SKM-1 (cell line): ENCODE results near the gene CALCOCO1.

ENCODE experiments used
- DNase-seq: peaks from one replicate; lab custom pipeline; 2025; ENCODE audit not compliant: unreplicated experiment; lab: John Stamatoyannopoulos, UW

The CALCOCO1 gene

GRCh38 chr12:53752621-53753020 is 25.4 kb upstream of the CALCOCO1 start:
- DNase-seq = no peak

GRCh38 chr12:53752192-53752601 is 24.9 kb upstream of the CALCOCO1 start:
- no peak for DNase-seq

- no peak for DNase-seq
Measured at GRCh38 chr12:53751336-53752191, 24.3 kb upstream of the CALCOCO1 start, which contains the start of gene CISTR. TSS of gene CISTR (minus strand) at chr12:53751979.

- no peak for DNase-seq
Measured at GRCh38 chr12:53750812-53751335, 23.6 kb upstream of the CALCOCO1 start.

- DNase-seq = no peak
Measured at GRCh38 chr12:53749986-53750811, 22.9 kb upstream of the CALCOCO1 start.

GRCh38 chr12:53748072-53748840 is 21.0 kb upstream of the CALCOCO1 start:
- no peak for DNase-seq

- no peak for DNase-seq
Measured at GRCh38 chr12:53747095-53747494, 19.8 kb upstream of the CALCOCO1 start.

GRCh38 chr12:53746592-53747092 is 19.4 kb upstream of the CALCOCO1 start:
- peak; percentile 20 for DNase-seq

- no peak for DNase-seq
Measured at GRCh38 chr12:53744751-53745150, 17.5 kb upstream of the CALCOCO1 start.

GRCh38 chr12:53744130-53744441 is 16.8 kb upstream of the CALCOCO1 start:
- DNase-seq = no peak

- DNase-seq = peak; percentile 5
Measured at GRCh38 chr12:53743266-53744129, 16.2 kb upstream of the CALCOCO1 start.

GRCh38 chr12:53740130-53740491 is 12.9 kb upstream of the CALCOCO1 start:
- no peak for DNase-seq

GRCh38 chr12:53739214-53740129 is 12.2 kb upstream of the CALCOCO1 start:
- DNase-seq = no peak

- no peak for DNase-seq
Measured at GRCh38 chr12:53738406-53739213, 11.4 kb upstream of the CALCOCO1 start.

GRCh38 chr12:53737951-53738405 is 10.7 kb upstream of the CALCOCO1 start:
- DNase-seq = no peak

- DNase-seq = no peak
Measured at GRCh38 chr12:53737093-53737808, 10.0 kb upstream of the CALCOCO1 start.

- DNase-seq = no peak
Measured at GRCh38 chr12:53736592-53736991, 9.3 kb upstream of the CALCOCO1 start.
